Adrenal gland (tissue), 12 donors: Measurements from ENCODE around the gene LOX. TPM values are rescaled to one million over a fixed set of nuclear protein-coding genes. Genes with fewer than 3 reads are reported as not detected.
A peak's percentile ranks its signal among the peaks of the same experiment; 100 is the strongest.

ENCODE experiments used
- DNase-seq, 7 donors: peaks; one replicate each; pipeline ENCODE4 v3.0.0-alpha.2; 2019 to 2020
- H3K27ac ChIP-seq, 5 donors: fragments of 200-600 bp; sonication (generic) in 4 of 5; 1 replicate in 3 of 5; 2 replicates in 2 of 5; pipeline versions ENCODE4 v1.5.1 to v1.8.0; 2016 to 2020; ENCODE audit warnings: mild to moderate bottlenecking in 1 of 5
- H3K27me3 ChIP-seq: fragments of 200-600 bp; 2 replicates; pipeline ENCODE4 v1.8.0; 2021
- H3K36me3 ChIP-seq, 2 donors: fragments of 200-600 bp; replicated peaks in 1 of 2; 1 replicate in 1 of 2; 2 replicates in 1 of 2; pipeline versions ENCODE4 v1.5.1 to v1.8.0; 2018 to 2022
- H3K4me1 ChIP-seq, 2 donors: fragments of 200-600 bp; replicated peaks in 1 of 2; 1 replicate in 1 of 2; 2 replicates in 1 of 2; pipeline versions ENCODE4 v1.5.1 to v1.8.0; 2018 to 2021
- H3K4me3 ChIP-seq, 4 donors: fragments of 200-600 bp; sonication (generic) in 3 of 4; one replicate each; pipeline ENCODE4 v1.5.1; 2016 to 2018
- H3K9me3 ChIP-seq, 3 donors: fragments of 200-600 bp; sonication (generic) in 1 of 3; replicated peaks in 1 of 3; 1 replicate in 2 of 3; 2 replicates in 1 of 3; pipeline versions ENCODE4 v1.5.1 to v1.8.0; 2016 to 2021
- CTCF ChIP-seq, 6 experiments: fragments of 450-650 bp in 4 of 6; fragments of 200-600 bp in 2 of 6; sonication (generic) in 1 of 6; IDR thresholded peaks; 1 replicate in 5 of 6; 2 replicates in 1 of 6; pipeline versions ENCODE4 v1.5.1 to v1.8.0; 2016 to 2021; ENCODE audit warnings: antibody characterized with exemption in 6 of 6, mild to moderate bottlenecking in 2 of 6, moderate library complexity in 1 of 6
- POLR2A ChIP-seq, 2 donors: fragments of 450-650 bp; IDR thresholded peaks; one replicate each; pipeline ENCODE4 v1.6.1; 2017; ENCODE audit warnings: antibody characterized with exemption in 2 of 2, mild to moderate bottlenecking in 2 of 2, moderate library complexity in 1 of 2
- WGBS, 4 donors: extraction: QIAGEN DNeasy Blood & Tissue Kit in 2 of 4; methylation state at CpG; one replicate each; pipeline versions ENCODE4 v1.1.5 to v1.1.7; 2013 to 2017; 5-methylcytosine and 5-hydroxymethylcytosine counted together
- intact Hi-C, 2 donors: fragments of 100-400 bp; cut with DNase I; formaldehyde crosslinking; loops; one replicate each; pipeline versions ENCODE4 v1.14.1 to v1.15.0; 2022 to 2023
- polyA plus RNA-seq, 3 donors: library from polyadenylated mRNA; stranded (reverse); fragments of 200-250 nt in 2 of 3; fragments of 350-450 nt in 1 of 3; fragmentation: Illumina TruSeq in 1 of 3; extraction: RNeasy Lipid Tissue Mini Kit (QIAGEN cat#74804) in 1 of 3; gene quantifications; one replicate each; pipeline ENCODE4 v1.2.3, GENCODE V29; 2013 to 2014
- total RNA-seq, 9 donors: library from RNA; depleted of rRNA in 4 of 9; stranded (reverse); fragments of >200 nt in 4 of 9; fragments of 120-200 nt in 1 of 9; fragmentation: NEBNext Ultra II Directional in 1 of 9; extraction: Animal tissue kit (Norgen Biotek cat#: 25700) in 1 of 9; gene quantifications; one replicate each; pipeline versions ENCODE4 v1.1.0 to v1.2.4, GENCODE V29; 2013 to 2023
- donor health status: healthy with polysubstance abuse.
- donor health status: Bipolar disorder and iron deficiency.
- donor health status: DM: yes; HTN: yes; CAD: no.
- donor health status: DM: no; HTN: no; CAD: no.
- donor health status: DM: no; HTN: no; CAD: no.
- donor health status: DM: yes; HTN: yes; CAD: no.

The LOX gene
- total and polyA plus RNA-seq, 12 donors: 1.9 to 13.6 (median 7.3) TPM

DNA sequence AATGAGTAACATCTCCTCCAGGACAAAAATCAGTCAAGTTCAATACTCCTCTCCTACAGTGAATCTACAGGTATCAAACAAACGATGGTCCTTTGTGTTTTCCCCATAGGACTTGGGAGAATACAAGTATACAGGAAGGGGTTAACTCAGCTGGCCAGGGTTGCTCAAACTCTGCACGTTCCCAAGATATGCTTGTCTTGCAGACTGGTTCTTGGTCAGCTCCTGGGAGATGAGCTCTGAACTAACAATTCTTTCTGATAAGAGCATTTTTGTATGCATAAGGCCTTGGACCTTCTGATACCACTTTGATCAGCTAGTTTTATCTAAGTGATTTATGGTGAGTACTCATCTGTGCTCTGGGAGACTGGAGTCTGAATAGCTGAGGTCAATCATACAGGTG, 42.1 kb downstream of the LOX start:
- intact Hi-C loops: no loop called here
- H3K27ac ChIP-seq: no peak overlapping the region
- H3K4me3 ChIP-seq: no peak overlapping the region
- H3K9me3 ChIP-seq: no peaks in the 10 kb centered on the region
- H3K4me1 ChIP-seq: peaks cover 0 to 8% of the 10 kb centered on the region in 2 donors
- WGBS, 4 donors: 29 to 41% (median 36%) methylated on average over 2 of the region's 2 CpGs
- peak in 4 of 7 donors; percentile 10 to 32 (median 30) for DNase-seq
- no peaks in the 10 kb centered on the region for H3K36me3 ChIP-seq
- TF ChIP-seq CTCF (IDR thresholded peaks at IDR 0.05) (no peak), POLR2A (IDR thresholded peaks at IDR 0.05) (no peak)
- H3K27me3 ChIP-seq: no peaks in the 10 kb centered on the region

GRCh38 chr5:122031836-122032235, 46.2 kb downstream of the LOX start:
- WGBS, 4 donors: 58 to 72% (median 60%) methylated on average over 2 of the region's 2 CpGs
- Histone ChIP-seq H3K9me3 (no peaks in the 10 kb centered on the region), H3K4me3 (no peak overlapping the region), H3K4me1 (peaks cover 0 to 8% of the 10 kb centered on the region in 2 donors), H3K36me3 (peaks cover 0 to 7% of the 10 kb centered on the region in 2 donors), H3K27ac (no peak overlapping the region), H3K27me3 (no peaks in the 10 kb centered on the region)
- DNase-seq: no peak
- TF ChIP-seq POLR2A (IDR thresholded peaks at IDR 0.05) (no peak), CTCF (IDR thresholded peaks at IDR 0.05) (no peak)
- intact Hi-C loops: no loop called here

- TF ChIP-seq CTCF (IDR thresholded peaks at IDR 0.05): no peak
- no peak for TF ChIP-seq POLR2A (IDR thresholded peaks at IDR 0.05)
- intact Hi-C loops: no loop called here
- H3K9me3 ChIP-seq: no peaks in the 10 kb centered on the region
- H3K27ac ChIP-seq: no peak overlapping the region
- H3K4me1 ChIP-seq: no peaks in the 10 kb centered on the region
- no peak overlapping the region for H3K4me3 ChIP-seq
- H3K36me3 ChIP-seq: peaks cover 0 to 8% of the 10 kb centered on the region in 2 donors
- H3K27me3 ChIP-seq: no peaks in the 10 kb centered on the region
- no peak for DNase-seq
Observed at GRCh38 chr5:122030251-122030650, 47.8 kb downstream of the LOX start.

- H3K9me3 ChIP-seq: no peaks in the 10 kb centered on the region
- intact Hi-C loops: no loop called here
- TF ChIP-seq CTCF (IDR thresholded peaks at IDR 0.05) (no peak), POLR2A (IDR thresholded peaks at IDR 0.05) (no peak)
- no peak overlapping the region for H3K4me3 ChIP-seq
- 94 to 96% (median 96%) methylated on average over 1 of the region's 1 CpG for WGBS, 4 donors
- peaks cover 0 to 8% of the 10 kb centered on the region in 2 donors for H3K36me3 ChIP-seq
- H3K4me1 ChIP-seq: no peaks in the 10 kb centered on the region
- no peak overlapping the region for H3K27ac ChIP-seq
- no peak for DNase-seq
- no peaks in the 10 kb centered on the region for H3K27me3 ChIP-seq
Observed at GRCh38 chr5:122029818-122030217, 48.2 kb downstream of the LOX start.
